ENCODE data around the gene TAX1BP1. TPM values are rescaled to one million over a fixed set of nuclear protein-coding genes. Genes with fewer than 3 reads are reported as not detected.

TAX1BP1 gene
- total RNA-seq, 1 donor from 2014 or later, result 133 TPM

DNA sequence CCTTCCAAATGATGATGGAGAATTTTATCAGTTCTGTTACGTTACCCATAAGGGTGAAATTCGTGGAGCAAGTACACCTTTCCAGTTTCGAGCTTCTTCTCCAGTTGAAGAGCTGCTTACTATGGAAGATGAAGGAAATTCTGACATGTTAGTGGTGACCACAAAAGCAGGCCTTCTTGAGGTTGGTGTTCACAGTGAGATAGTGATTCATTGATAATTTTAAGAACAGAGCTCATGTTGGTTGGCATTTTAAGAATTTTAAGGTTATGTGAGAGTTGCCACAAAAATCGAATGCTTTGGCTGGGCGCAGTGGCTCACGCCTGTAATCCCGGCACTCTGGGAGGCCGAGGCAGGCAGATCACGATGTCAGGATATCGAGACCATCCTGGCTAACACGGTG, 25.9 kb downstream of the TAX1BP1 start:
- Mint-ChIP-seq H3K36me3 (ENCODE audit: low read depth, unreplicated experiment) (peaks cover 5% of the 10 kb centered on the region), H3K27me3 (ENCODE audit: low read depth, unreplicated experiment) (no peaks in the 10 kb centered on the region), H3K4me1 (ENCODE audit: low read depth, unreplicated experiment) (peaks cover 5% of the 10 kb centered on the region), H3K9me3 (ENCODE audit: unreplicated experiment) (no peaks in the 10 kb centered on the region), H3K27ac (ENCODE audit: unreplicated experiment) (peak overlapping the region; percentile 50), H3K4me3 (ENCODE audit: unreplicated experiment) (no peak overlapping the region)
- no peak for TF ChIP-seq EZH2 (IDR thresholded peaks at IDR 0.05; ENCODE audit: insufficient read depth, low read length)
- TF ChIP-seq, protein P1, sequence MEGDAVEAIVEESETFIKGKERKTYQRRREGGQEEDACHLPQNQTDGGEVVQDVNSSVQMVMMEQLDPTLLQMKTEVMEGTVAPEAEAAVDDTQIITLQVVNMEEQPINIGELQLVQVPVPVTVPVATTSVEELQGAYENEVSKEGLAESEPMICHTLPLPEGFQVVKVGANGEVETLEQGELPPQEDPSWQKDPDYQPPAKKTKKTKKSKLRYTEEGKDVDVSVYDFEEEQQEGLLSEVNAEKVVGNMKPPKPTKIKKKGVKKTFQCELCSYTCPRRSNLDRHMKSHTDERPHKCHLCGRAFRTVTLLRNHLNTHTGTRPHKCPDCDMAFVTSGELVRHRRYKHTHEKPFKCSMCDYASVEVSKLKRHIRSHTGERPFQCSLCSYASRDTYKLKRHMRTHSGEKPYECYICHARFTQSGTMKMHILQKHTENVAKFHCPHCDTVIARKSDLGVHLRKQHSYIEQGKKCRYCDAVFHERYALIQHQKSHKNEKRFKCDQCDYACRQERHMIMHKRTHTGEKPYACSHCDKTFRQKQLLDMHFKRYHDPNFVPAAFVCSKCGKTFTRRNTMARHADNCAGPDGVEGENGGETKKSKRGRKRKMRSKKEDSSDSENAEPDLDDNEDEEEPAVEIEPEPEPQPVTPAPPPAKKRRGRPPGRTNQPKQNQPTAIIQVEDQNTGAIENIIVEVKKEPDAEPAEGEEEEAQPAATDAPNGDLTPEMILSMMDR (IDR thresholded peaks at IDR 0.05; ENCODE audit: insufficient read depth, low read depth, low read length), result no peak
- H3K79me2 ChIP-seq (ENCODE audit: insufficient read depth, low read length), result peaks cover 36% of the 10 kb centered on the region
- no peak overlapping the region for H3K27ac ChIP-seq (ENCODE audit: low read depth, low read length)
- H3K27me3 ChIP-seq (ENCODE audit: insufficient read depth, low read length), result no peaks in the 10 kb centered on the region
- no peak overlapping the region for H3K4me3 ChIP-seq (ENCODE audit: insufficient read depth, low read depth, low read length)
- no peaks in the 10 kb centered on the region for H3K4me1 ChIP-seq (ENCODE audit: insufficient read depth, low read length)
- H3K9ac ChIP-seq (ENCODE audit: low read length), result no peak overlapping the region
- H3K9me3 ChIP-seq (ENCODE audit: insufficient read depth, low read depth, low read length), result no peaks in the 10 kb centered on the region
- DNase-seq (ENCODE audit: low read depth) (no peak), FAIRE-seq (no peak)
- peaks cover 3% of the 10 kb centered on the region for H3K36me3 ChIP-seq (ENCODE audit: insufficient read depth, low read length)
- H4K20me1 ChIP-seq (ENCODE audit: insufficient read depth, low read length), result peaks cover 29% of the 10 kb centered on the region
- no peak overlapping the region for H3K4me2 ChIP-seq (ENCODE audit: low read length)
- H2AFZ ChIP-seq (ENCODE audit: low read depth, low read length), result no peak overlapping the region

DNA sequence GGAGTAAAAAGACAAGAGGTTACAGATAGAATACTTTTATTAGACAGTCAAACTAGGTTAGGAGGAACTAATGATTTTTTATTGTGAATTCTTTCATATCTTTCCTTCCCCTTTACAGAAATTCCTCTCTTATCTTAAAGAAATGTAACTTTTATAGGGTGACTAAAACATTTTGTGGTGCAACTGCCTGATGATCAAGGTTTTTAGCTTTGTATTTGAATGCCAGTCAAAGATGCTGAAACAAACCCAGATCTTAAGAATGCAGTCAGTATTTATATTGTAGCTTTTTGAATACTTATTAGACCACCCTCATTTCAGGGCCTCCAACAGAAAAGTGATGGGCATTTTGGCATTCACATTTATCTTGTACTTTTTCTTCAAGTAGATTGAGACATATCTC, 27.4 kb downstream of the TAX1BP1 start:
- no peak overlapping the region for H2AFZ ChIP-seq (ENCODE audit: low read depth, low read length)
- no peak for TF ChIP-seq EZH2 (IDR thresholded peaks at IDR 0.05; ENCODE audit: insufficient read depth, low read length)
- TF ChIP-seq, protein P1 (IDR thresholded peaks at IDR 0.05; ENCODE audit: insufficient read depth, low read depth, low read length), result no peak
- Mint-ChIP-seq H3K36me3 (ENCODE audit: low read depth, unreplicated experiment) (peaks cover 5% of the 10 kb centered on the region), H3K4me3 (ENCODE audit: unreplicated experiment) (no peak overlapping the region), H3K4me1 (ENCODE audit: low read depth, unreplicated experiment) (peaks cover 5% of the 10 kb centered on the region), H3K27ac (ENCODE audit: unreplicated experiment) (no peak overlapping the region), H3K27me3 (ENCODE audit: low read depth, unreplicated experiment) (no peaks in the 10 kb centered on the region), H3K9me3 (ENCODE audit: unreplicated experiment) (no peaks in the 10 kb centered on the region)
- H3K27me3 ChIP-seq (ENCODE audit: insufficient read depth, low read length), result no peaks in the 10 kb centered on the region
- DNase-seq (ENCODE audit: low read depth) (peak; percentile 52), FAIRE-seq (no peak)
- H4K20me1 ChIP-seq (ENCODE audit: insufficient read depth, low read length), result peaks cover 16% of the 10 kb centered on the region
- no peak overlapping the region for H3K9ac ChIP-seq (ENCODE audit: low read length)
- H3K4me1 ChIP-seq (ENCODE audit: insufficient read depth, low read length), result no peaks in the 10 kb centered on the region
- H3K9me3 ChIP-seq (ENCODE audit: insufficient read depth, low read depth, low read length), result no peaks in the 10 kb centered on the region
- no peak overlapping the region for H3K4me3 ChIP-seq (ENCODE audit: insufficient read depth, low read depth, low read length)
- H3K79me2 ChIP-seq (ENCODE audit: insufficient read depth, low read length), result peaks cover 25% of the 10 kb centered on the region
- peaks cover 11% of the 10 kb centered on the region for H3K36me3 ChIP-seq (ENCODE audit: insufficient read depth, low read length)
- no peak overlapping the region for H3K4me2 ChIP-seq (ENCODE audit: low read length)
- no peak overlapping the region for H3K27ac ChIP-seq (ENCODE audit: low read depth, low read length)

DNA sequence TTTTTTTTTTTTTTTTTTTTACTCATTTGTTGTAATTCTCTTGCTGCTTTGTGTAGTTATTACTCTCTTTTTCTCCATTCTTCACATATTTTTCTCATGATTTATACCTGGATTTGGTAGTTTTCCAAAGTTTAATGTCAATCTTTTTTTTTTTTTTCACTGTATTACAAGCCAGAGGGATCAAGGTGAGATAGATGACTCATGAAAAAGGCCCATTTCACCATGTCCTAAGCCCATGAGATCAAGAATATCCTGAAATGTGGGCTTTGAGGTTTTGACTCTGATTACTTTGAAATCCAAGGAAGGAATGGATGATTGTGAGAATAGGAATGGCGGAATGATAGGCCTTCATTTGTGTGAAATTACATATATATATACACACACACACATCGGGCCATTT, 31.1 kb downstream of the TAX1BP1 start:
- Histone ChIP-seq H3K79me2 (ENCODE audit: insufficient read depth, low read length) (peaks cover 17% of the 10 kb centered on the region), H3K9ac (ENCODE audit: low read length) (no peak overlapping the region), H3K4me2 (ENCODE audit: low read length) (no peak overlapping the region), H3K36me3 (ENCODE audit: insufficient read depth, low read length) (peaks cover 8% of the 10 kb centered on the region), H2AFZ (ENCODE audit: low read depth, low read length) (no peak overlapping the region), H3K9me3 (ENCODE audit: insufficient read depth, low read depth, low read length) (no peaks in the 10 kb centered on the region), H3K4me1 (ENCODE audit: insufficient read depth, low read length) (no peaks in the 10 kb centered on the region), H4K20me1 (ENCODE audit: insufficient read depth, low read length) (peaks cover 22% of the 10 kb centered on the region), H3K27me3 (ENCODE audit: insufficient read depth, low read length) (no peaks in the 10 kb centered on the region), H3K4me3 (ENCODE audit: insufficient read depth, low read depth, low read length) (no peak overlapping the region), H3K27ac (ENCODE audit: low read depth, low read length) (no peak overlapping the region)
- FAIRE-seq, result no peak
- peaks cover 5% of the 10 kb centered on the region for H3K36me3 Mint-ChIP-seq (ENCODE audit: low read depth, unreplicated experiment)
- TF ChIP-seq, protein P1 (IDR thresholded peaks at IDR 0.05; ENCODE audit: insufficient read depth, low read depth, low read length), result no peak
- TF ChIP-seq EZH2 (IDR thresholded peaks at IDR 0.05; ENCODE audit: insufficient read depth, low read length), result no peak
- H3K4me3 Mint-ChIP-seq (ENCODE audit: unreplicated experiment), result no peak overlapping the region
- H3K4me1 Mint-ChIP-seq (ENCODE audit: low read depth, unreplicated experiment), result peaks cover 7% of the 10 kb centered on the region
- H3K9me3 Mint-ChIP-seq (ENCODE audit: unreplicated experiment), result no peaks in the 10 kb centered on the region
- DNase-seq (ENCODE audit: low read depth), result no peak
- H3K27me3 Mint-ChIP-seq (ENCODE audit: low read depth, unreplicated experiment), result no peaks in the 10 kb centered on the region
- H3K27ac Mint-ChIP-seq (ENCODE audit: unreplicated experiment), result no peak overlapping the region
